ENCODE measurements around the gene GPR15. TPM values are rescaled to one million over a fixed set of nuclear protein-coding genes. Genes with fewer than 3 reads are reported as not detected.
A peak's percentile ranks its signal among the peaks of the same experiment; 100 is the strongest.

The GPR15 gene
- total RNA-seq (2021), result 0.14 TPM in 1 of 3 replicates, not detected in the others
- not detected for Bru-seq, nascent RNA
- long read RNA-seq, experiment 1, result 0 reads
- long read RNA-seq, experiment 2, result 0 reads
- long read RNA-seq, experiment 3, result 0 reads

DNA sequence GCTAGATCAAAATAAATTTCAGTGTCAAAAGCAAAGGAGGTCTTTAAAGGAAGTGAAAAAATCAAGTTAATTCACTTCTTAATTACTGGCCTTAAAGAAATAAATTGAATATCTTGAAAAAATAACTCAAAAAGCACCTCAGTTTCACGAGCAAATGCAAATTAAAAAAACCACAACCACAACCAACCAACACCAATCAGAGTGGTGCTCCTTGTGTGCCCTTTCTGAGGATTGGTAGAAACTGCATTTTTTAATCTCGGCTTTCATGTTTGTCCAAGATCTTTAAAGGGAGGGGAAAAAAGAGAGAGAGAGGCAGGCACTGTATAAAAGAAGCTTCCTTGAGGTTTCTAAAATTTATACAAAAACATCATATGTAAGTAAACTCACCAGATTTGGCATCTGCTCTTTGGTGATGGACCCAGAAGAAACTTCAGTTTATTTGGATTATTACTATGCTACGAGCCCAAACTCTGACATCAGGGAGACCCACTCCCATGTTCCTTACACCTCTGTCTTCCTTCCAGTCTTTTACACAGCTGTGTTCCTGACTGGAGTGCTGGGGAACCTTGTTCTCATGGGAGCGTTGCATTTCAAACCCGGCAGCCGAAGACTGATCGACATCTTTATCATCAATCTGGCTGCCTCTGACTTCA is at the start of gene GPR15:
TSS of gene GPR15 (plus strand) at position 357 of the 653 bp plus-strand sequence. CDS start at position 413, 56 bp downstream.
- CTCF ChIA-PET, result interaction anchor here (1.6 to 1.8 kb wide), 2 partner anchors 9 to 126 kb away, joined by 5 to 6 read pairs; partner anchors contain the start of gene CLDND1
- Mint-ChIP-seq H3K9me3 (no peaks in the 10 kb centered on the region), H3K4me1 (peaks cover 6% of the 10 kb centered on the region), H3K27ac (no peak within 1 kb of the TSS), H3K27me3 (ENCODE audit: low read depth) (no peaks in the 10 kb centered on the region), H3K4me3 (no peak within 1 kb of the TSS), H3K36me3 (no peaks in the 10 kb centered on the region)
- ATAC-seq (no peak), DNase-seq (ENCODE audit: low spot score) (no peak)
- POLR2A ChIA-PET, result no interaction called here
- TF ChIP-seq ZNF396 (CRISPR knock-in tag; IDR thresholded peaks at IDR 0.05; ENCODE audit: borderline replicate concordance) (no peak), JUN (CRISPR knock-in tag; IDR thresholded peaks at IDR 0.05) (no peak), SP1 (CRISPR knock-in tag; conservative IDR thresholded peaks at IDR 0.05) (no peak)
- TF ChIP-seq, protein P1, sequence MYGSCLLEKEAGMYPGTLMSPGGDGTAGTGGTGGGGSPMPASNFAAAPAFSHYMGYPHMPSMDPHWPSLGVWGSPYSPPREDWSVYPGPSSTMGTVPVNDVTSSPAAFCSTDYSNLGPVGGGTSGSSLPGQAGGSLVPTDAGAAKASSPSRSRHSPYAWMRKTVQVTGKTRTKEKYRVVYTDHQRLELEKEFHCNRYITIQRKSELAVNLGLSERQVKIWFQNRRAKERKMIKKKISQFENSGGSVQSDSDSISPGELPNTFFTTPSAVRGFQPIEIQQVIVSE (CRISPR knock-in tag; IDR thresholded peaks at IDR 0.05; ENCODE audit: borderline replicate concordance), result no peak

DNA sequence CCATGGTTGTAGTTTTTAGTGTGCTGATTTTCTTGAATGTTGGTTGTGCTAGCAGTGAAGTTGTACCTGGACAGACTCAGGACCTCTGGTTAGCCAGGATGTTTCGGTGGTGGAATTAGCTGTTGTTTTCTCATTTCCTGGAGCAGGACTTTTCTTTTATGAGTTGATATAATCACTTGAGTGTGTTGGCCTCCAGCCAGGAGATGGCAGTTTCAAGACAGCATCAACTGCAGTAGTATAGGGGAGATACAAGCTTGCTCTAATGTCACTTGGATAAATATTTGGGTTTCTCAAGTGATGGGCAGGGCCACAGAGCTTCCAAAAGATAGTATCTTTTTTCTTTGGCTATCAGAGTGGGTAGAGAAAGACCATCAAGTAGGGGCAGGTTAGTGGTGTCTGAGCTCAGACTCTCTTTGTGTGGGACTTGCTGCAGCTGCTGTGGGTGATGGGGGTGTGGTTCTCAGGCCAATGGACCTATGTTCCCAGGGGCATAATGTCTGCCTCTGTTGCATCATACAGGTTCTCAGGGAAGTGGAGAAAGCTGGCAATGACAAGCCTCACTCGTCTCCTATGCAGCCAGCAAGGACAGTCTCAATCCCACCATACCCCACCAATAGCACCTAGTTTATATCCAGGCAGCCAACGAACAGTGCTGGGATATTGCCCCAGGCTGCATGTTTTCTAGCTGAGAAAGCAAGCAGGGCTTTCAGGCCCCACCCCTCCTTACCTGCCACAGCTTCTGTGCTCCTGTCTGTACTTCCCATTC is 48.9 kb upstream of the GPR15 start:
- TF ChIP-seq GABPB1 (CRISPR knock-in tag; IDR thresholded peaks at IDR 0.05) (peak; percentile 57; the same call in 1 of the 2 replicates), CTCF (IDR thresholded peaks at IDR 0.05) (no peak)
- ChIA-PET CTCF (no interaction called here), POLR2A (no interaction called here)
- Mint-ChIP-seq H3K27ac (no peak overlapping the region), H3K36me3 (peaks cover 3% of the 10 kb centered on the region; the same call in 1 of the 2 replicates), H3K27me3 (ENCODE audit: low read depth) (no peaks in the 10 kb centered on the region), H3K4me3 (no peak overlapping the region), H3K4me1 (no peaks in the 10 kb centered on the region), H3K9me3 (peaks cover 43% of the 10 kb centered on the region)
- DNase-seq (ENCODE audit: low spot score) (no peak), ATAC-seq (peak; percentile 41; the same call in 1 of the 2 replicates)

GRCh38 chr3:98483626-98484025 is 48.2 kb upstream of the GPR15 start:
- Mint-ChIP-seq H3K27ac (no peak overlapping the region), H3K4me3 (no peak overlapping the region), H3K27me3 (ENCODE audit: low read depth) (no peaks in the 10 kb centered on the region), H3K4me1 (no peaks in the 10 kb centered on the region), H3K36me3 (peaks cover 3% of the 10 kb centered on the region; the same call in 1 of the 2 replicates), H3K9me3 (peaks cover 48% of the 10 kb centered on the region)
- DNase-seq (ENCODE audit: low spot score) (no peak), ATAC-seq (no peak)
- ChIA-PET POLR2A (no interaction called here), CTCF (no interaction called here)
- TF ChIP-seq PREB (CRISPR knock-in tag; IDR thresholded peaks at IDR 0.05; ENCODE audit: borderline replicate concordance), result no peak
- TF ChIP-seq, protein P2, sequence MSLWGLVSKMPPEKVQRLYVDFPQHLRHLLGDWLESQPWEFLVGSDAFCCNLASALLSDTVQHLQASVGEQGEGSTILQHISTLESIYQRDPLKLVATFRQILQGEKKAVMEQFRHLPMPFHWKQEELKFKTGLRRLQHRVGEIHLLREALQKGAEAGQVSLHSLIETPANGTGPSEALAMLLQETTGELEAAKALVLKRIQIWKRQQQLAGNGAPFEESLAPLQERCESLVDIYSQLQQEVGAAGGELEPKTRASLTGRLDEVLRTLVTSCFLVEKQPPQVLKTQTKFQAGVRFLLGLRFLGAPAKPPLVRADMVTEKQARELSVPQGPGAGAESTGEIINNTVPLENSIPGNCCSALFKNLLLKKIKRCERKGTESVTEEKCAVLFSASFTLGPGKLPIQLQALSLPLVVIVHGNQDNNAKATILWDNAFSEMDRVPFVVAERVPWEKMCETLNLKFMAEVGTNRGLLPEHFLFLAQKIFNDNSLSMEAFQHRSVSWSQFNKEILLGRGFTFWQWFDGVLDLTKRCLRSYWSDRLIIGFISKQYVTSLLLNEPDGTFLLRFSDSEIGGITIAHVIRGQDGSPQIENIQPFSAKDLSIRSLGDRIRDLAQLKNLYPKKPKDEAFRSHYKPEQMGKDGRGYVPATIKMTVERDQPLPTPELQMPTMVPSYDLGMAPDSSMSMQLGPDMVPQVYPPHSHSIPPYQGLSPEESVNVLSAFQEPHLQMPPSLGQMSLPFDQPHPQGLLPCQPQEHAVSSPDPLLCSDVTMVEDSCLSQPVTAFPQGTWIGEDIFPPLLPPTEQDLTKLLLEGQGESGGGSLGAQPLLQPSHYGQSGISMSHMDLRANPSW (CRISPR knock-in tag; conservative IDR thresholded peaks at IDR 0.05; ENCODE audit: low read depth), result no peak
- no peak for TF ChIP-seq ETV6 (CRISPR knock-in tag; IDR thresholded peaks at IDR 0.05)
- no peak for TF ChIP-seq FOXJ3 (CRISPR knock-in tag; IDR thresholded peaks at IDR 0.05; ENCODE audit: borderline replicate concordance)
- TF ChIP-seq NFATC4 (CRISPR knock-in tag; IDR thresholded peaks at IDR 0.05), result no peak
- no peak for TF ChIP-seq ZNF423 (CRISPR knock-in tag; IDR thresholded peaks at IDR 0.05)
- no peak for TF ChIP-seq MXD4 (CRISPR knock-in tag; IDR thresholded peaks at IDR 0.05; ENCODE audit: borderline replicate concordance)
- TF ChIP-seq, protein P3, sequence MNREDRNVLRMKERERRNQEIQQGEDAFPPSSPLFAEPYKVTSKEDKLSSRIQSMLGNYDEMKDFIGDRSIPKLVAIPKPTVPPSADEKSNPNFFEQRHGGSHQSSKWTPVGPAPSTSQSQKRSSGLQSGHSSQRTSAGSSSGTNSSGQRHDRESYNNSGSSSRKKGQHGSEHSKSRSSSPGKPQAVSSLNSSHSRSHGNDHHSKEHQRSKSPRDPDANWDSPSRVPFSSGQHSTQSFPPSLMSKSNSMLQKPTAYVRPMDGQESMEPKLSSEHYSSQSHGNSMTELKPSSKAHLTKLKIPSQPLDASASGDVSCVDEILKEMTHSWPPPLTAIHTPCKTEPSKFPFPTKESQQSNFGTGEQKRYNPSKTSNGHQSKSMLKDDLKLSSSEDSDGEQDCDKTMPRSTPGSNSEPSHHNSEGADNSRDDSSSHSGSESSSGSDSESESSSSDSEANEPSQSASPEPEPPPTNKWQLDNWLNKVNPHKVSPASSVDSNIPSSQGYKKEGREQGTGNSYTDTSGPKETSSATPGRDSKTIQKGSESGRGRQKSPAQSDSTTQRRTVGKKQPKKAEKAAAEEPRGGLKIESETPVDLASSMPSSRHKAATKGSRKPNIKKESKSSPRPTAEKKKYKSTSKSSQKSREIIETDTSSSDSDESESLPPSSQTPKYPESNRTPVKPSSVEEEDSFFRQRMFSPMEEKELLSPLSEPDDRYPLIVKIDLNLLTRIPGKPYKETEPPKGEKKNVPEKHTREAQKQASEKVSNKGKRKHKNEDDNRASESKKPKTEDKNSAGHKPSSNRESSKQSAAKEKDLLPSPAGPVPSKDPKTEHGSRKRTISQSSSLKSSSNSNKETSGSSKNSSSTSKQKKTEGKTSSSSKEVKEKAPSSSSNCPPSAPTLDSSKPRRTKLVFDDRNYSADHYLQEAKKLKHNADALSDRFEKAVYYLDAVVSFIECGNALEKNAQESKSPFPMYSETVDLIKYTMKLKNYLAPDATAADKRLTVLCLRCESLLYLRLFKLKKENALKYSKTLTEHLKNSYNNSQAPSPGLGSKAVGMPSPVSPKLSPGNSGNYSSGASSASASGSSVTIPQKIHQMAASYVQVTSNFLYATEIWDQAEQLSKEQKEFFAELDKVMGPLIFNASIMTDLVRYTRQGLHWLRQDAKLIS (CRISPR knock-in tag; IDR thresholded peaks at IDR 0.05; ENCODE audit: borderline replicate concordance), result no peak
- TF ChIP-seq, protein P4, sequence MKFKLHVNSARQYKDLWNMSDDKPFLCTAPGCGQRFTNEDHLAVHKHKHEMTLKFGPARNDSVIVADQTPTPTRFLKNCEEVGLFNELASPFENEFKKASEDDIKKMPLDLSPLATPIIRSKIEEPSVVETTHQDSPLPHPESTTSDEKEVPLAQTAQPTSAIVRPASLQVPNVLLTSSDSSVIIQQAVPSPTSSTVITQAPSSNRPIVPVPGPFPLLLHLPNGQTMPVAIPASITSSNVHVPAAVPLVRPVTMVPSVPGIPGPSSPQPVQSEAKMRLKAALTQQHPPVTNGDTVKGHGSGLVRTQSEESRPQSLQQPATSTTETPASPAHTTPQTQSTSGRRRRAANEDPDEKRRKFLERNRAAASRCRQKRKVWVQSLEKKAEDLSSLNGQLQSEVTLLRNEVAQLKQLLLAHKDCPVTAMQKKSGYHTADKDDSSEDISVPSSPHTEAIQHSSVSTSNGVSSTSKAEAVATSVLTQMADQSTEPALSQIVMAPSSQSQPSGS (CRISPR knock-in tag; IDR thresholded peaks at IDR 0.05; ENCODE audit: borderline replicate concordance, low read depth), result no peak

All from WTC11 (cell line).